MCF 10A (cell line): ENCODE data around the gene FOXN3. TPM values are rescaled to one million over a fixed set of nuclear protein-coding genes. Genes with fewer than 3 reads are reported as not detected.

Experiments
- BruUV-seq: library from RNA; stranded (reverse); fragments of 400-500 nt; replicated peaks from 2 replicates; lab custom pipeline; 2021; lab: Mats Ljungman, UMichigan
- CTCF ChIA-PET: fragments of 300-600 bp; sonication (Branson Sonifier 250); formaldehyde crosslinking; extraction: SDS; loops from one replicate; lab custom pipeline; 2021; ENCODE audit warnings: antibody characterized with exemption, inconsistent platforms; lab: Yijun Ruan, JAX
- POLR2A ChIA-PET: fragments of 300-600, 350-650 bp; sonication (Branson Sonifier 250); formaldehyde crosslinking; extraction: SDS; loops from one replicate; lab custom pipeline; 2020; ENCODE audit warnings: antibody characterized with exemption, inconsistent platforms; lab: Yijun Ruan, JAX
- DNase-seq: peaks from one replicate; pipeline ENCODE4 v3.0.0-alpha.2; 2018; ENCODE audit not compliant: unreplicated experiment
- H3K27ac Mint-ChIP-seq: one replicate; pipeline ENCODE4 v1.8.0; 2022; ENCODE audit warnings: mild to moderate bottlenecking, low read depth, mixed read lengths; ENCODE audit not compliant: unreplicated experiment
- H3K27me3 Mint-ChIP-seq: one replicate; pipeline ENCODE4 v1.8.0; 2022; ENCODE audit warnings: mixed read lengths; ENCODE audit not compliant: insufficient read depth, unreplicated experiment
- H3K36me3 Mint-ChIP-seq: one replicate; pipeline ENCODE4 v1.8.0; 2022; ENCODE audit warnings: mild to moderate bottlenecking, moderate library complexity, mixed read lengths; ENCODE audit not compliant: insufficient read depth, unreplicated experiment
- H3K4me1 Mint-ChIP-seq: one replicate; pipeline ENCODE4 v1.8.0; 2022; ENCODE audit warnings: mixed read lengths; ENCODE audit not compliant: insufficient read depth, unreplicated experiment
- H3K4me3 Mint-ChIP-seq: one replicate; pipeline ENCODE4 v1.8.0; 2022; ENCODE audit warnings: mild to moderate bottlenecking, moderate library complexity, mixed read lengths; ENCODE audit not compliant: unreplicated experiment
- H3K9me3 Mint-ChIP-seq: one replicate; pipeline ENCODE4 v1.8.0; 2022; ENCODE audit warnings: mixed read lengths; ENCODE audit not compliant: unreplicated experiment
- intact Hi-C: fragments of 100-400 bp; cut with micrococcal nuclease; formaldehyde crosslinking; loops from 2 replicates; pipeline ENCODE4 v1.14.1; 2022
- total RNA-seq: library from RNA; stranded (reverse); gene quantifications from 2 replicates; pipeline ENCODE4 v1.2.3, GENCODE V29; 2022
- TF ChIP-seq, protein P1 (sequence below): fragments of 200-600 bp; IDR thresholded peaks from one replicate; pipeline ENCODE4 v1.8.0; 2022; ENCODE audit warnings: antibody characterized with exemption, mild to moderate bottlenecking; ENCODE audit not compliant: unreplicated experiment

FOXN3 gene
- total RNA-seq, 1 experiment from 2014 or later = 27.1 TPM

- POLR2A ChIA-PET = no interaction called here
- Mint-ChIP-seq H3K9me3 (no peaks in the 10 kb centered on the region), H3K27ac (no peak overlapping the region), H3K4me1 (no peaks in the 10 kb centered on the region), H3K27me3 (no peaks in the 10 kb centered on the region), H3K4me3 (no peak overlapping the region), H3K36me3 (no peaks in the 10 kb centered on the region)
- no TSS peak for BruUV-seq
- TF ChIP-seq, protein P1, sequence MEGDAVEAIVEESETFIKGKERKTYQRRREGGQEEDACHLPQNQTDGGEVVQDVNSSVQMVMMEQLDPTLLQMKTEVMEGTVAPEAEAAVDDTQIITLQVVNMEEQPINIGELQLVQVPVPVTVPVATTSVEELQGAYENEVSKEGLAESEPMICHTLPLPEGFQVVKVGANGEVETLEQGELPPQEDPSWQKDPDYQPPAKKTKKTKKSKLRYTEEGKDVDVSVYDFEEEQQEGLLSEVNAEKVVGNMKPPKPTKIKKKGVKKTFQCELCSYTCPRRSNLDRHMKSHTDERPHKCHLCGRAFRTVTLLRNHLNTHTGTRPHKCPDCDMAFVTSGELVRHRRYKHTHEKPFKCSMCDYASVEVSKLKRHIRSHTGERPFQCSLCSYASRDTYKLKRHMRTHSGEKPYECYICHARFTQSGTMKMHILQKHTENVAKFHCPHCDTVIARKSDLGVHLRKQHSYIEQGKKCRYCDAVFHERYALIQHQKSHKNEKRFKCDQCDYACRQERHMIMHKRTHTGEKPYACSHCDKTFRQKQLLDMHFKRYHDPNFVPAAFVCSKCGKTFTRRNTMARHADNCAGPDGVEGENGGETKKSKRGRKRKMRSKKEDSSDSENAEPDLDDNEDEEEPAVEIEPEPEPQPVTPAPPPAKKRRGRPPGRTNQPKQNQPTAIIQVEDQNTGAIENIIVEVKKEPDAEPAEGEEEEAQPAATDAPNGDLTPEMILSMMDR = no peak
- CTCF ChIA-PET = no interaction called here
- DNase-seq = no peak
- intact Hi-C loops = no loop called here
These were observed 85.0 kb downstream of the FOXN3 start for GRCh38 chr14:89332031-89332430.

- no peaks in the 10 kb centered on the region for H3K27me3 Mint-ChIP-seq
- ChIA-PET POLR2A (no interaction called here), CTCF (no interaction called here)
- BruUV-seq = no TSS peak
- no peak overlapping the region for H3K27ac Mint-ChIP-seq
- no peaks in the 10 kb centered on the region for H3K36me3 Mint-ChIP-seq
- H3K9me3 Mint-ChIP-seq = no peaks in the 10 kb centered on the region
- no peaks in the 10 kb centered on the region for H3K4me1 Mint-ChIP-seq
- intact Hi-C loops = no loop called here
- TF ChIP-seq, protein P1 = no peak
- DNase-seq = no peak
- H3K4me3 Mint-ChIP-seq = no peak overlapping the region
These were observed 85.6 kb downstream of the FOXN3 start for GRCh38 chr14:89331398-89331797.

- no TSS peak for BruUV-seq
- intact Hi-C loops = no loop called here
- Mint-ChIP-seq H3K9me3 (no peaks in the 10 kb centered on the region), H3K27me3 (no peaks in the 10 kb centered on the region), H3K4me1 (no peaks in the 10 kb centered on the region), H3K27ac (no peak overlapping the region), H3K4me3 (no peak overlapping the region), H3K36me3 (no peaks in the 10 kb centered on the region)
- no peak for DNase-seq
- TF ChIP-seq, protein P1 = no peak
- POLR2A ChIA-PET = no interaction called here
- CTCF ChIA-PET = no interaction called here
These were observed 86.6 kb downstream of the FOXN3 start for GRCh38 chr14:89330236-89331002.

- POLR2A ChIA-PET = no interaction called here
- H3K36me3 Mint-ChIP-seq = no peaks in the 10 kb centered on the region
- H3K27me3 Mint-ChIP-seq = no peaks in the 10 kb centered on the region
- TF ChIP-seq, protein P1 = no peak
- CTCF ChIA-PET = no interaction called here
- no peaks in the 10 kb centered on the region for H3K4me1 Mint-ChIP-seq
- H3K4me3 Mint-ChIP-seq = no peak overlapping the region
- H3K27ac Mint-ChIP-seq = no peak overlapping the region
- DNase-seq = no peak
- no TSS peak for BruUV-seq
- intact Hi-C loops = no loop called here
- no peaks in the 10 kb centered on the region for H3K9me3 Mint-ChIP-seq
These were observed 89.2 kb downstream of the FOXN3 start for GRCh38 chr14:89327771-89328212.
